Measurements from ENCODE around the gene AQP4.

Gene AQP4

DNA sequence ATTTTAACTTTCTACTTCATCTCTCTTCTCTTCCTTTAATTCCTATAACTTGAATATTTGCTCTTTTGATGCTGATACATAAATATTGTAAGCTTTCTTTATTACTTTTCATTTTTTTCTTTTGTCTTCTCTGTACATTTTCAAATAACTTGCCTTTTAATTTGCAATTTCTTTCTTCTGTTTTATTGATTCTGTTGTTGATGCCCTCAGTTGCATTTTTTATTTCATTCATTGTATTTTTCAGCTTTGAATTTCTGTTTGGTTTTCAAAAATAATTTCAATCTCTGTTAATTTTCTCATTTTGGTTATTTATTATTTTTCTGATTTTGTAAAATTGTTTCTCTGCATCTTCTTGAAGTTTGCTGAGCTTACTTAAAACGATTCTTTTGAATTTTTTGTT is 47.0 kb downstream of the AQP4 start:
- TF ChIP-seq, protein P1, sequence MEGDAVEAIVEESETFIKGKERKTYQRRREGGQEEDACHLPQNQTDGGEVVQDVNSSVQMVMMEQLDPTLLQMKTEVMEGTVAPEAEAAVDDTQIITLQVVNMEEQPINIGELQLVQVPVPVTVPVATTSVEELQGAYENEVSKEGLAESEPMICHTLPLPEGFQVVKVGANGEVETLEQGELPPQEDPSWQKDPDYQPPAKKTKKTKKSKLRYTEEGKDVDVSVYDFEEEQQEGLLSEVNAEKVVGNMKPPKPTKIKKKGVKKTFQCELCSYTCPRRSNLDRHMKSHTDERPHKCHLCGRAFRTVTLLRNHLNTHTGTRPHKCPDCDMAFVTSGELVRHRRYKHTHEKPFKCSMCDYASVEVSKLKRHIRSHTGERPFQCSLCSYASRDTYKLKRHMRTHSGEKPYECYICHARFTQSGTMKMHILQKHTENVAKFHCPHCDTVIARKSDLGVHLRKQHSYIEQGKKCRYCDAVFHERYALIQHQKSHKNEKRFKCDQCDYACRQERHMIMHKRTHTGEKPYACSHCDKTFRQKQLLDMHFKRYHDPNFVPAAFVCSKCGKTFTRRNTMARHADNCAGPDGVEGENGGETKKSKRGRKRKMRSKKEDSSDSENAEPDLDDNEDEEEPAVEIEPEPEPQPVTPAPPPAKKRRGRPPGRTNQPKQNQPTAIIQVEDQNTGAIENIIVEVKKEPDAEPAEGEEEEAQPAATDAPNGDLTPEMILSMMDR (IDR thresholded peaks at IDR 0.05; ENCODE audit: borderline replicate concordance, insufficient read depth, low read depth, low read length), result no peak
- H3K4me3 ChIP-seq (ENCODE audit: low read depth, low read length), result no peak overlapping the region

DNA sequence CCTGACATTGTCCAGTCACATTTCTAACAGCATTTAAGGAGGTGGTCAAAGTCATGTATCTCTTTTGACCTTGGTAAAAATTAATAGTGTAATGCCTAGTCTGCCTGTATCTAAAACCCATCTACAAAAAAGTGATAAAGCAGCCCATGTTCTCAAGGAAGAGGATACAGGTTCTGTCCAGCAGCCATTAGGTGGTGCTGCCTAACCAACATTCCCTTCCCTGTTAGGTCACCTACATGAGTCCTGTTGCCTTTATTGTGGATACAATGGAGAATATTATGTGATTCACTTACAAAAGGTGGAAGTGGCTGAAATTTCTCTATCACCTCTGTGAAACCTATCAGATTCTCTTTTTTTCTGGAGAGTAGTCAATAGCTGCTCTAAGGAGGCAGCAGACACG is 52.5 kb downstream of the AQP4 start:
- TF ChIP-seq, protein P1 (IDR thresholded peaks at IDR 0.05; ENCODE audit: borderline replicate concordance, insufficient read depth, low read depth, low read length), result peak; percentile 46
- H3K4me3 ChIP-seq (ENCODE audit: low read depth, low read length), result no peak overlapping the region

GRCh38 chr18:26812462-26812861 is 53.0 kb downstream of the AQP4 start:
- no peak overlapping the region for H3K4me3 ChIP-seq (ENCODE audit: low read depth, low read length)
- TF ChIP-seq, protein P1 (IDR thresholded peaks at IDR 0.05; ENCODE audit: borderline replicate concordance, insufficient read depth, low read depth, low read length), result no peak

DNA sequence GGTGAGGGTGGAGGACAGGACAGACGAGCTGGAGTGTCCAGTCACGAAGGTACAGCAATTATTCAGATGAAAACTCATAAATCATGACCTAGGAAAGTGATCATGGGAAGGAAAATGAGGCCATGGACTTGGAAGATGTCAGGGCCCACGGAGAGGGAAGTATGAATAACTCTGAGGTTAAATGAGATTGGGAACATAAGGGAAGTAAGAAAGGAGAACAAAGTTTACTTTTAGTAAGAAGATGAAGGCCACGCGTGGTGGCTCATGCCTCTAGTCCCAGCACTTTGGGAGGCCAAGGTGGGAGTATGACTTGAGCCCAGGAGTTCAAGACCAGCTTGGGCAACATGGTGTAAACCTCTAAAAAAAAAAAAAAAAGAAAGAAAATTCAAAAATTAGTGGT is 56.2 kb downstream of the AQP4 start:
- no peak overlapping the region for H3K4me3 ChIP-seq (ENCODE audit: low read depth, low read length)
- TF ChIP-seq, protein P1 (IDR thresholded peaks at IDR 0.05; ENCODE audit: borderline replicate concordance, insufficient read depth, low read depth, low read length), result no peak

DNA sequence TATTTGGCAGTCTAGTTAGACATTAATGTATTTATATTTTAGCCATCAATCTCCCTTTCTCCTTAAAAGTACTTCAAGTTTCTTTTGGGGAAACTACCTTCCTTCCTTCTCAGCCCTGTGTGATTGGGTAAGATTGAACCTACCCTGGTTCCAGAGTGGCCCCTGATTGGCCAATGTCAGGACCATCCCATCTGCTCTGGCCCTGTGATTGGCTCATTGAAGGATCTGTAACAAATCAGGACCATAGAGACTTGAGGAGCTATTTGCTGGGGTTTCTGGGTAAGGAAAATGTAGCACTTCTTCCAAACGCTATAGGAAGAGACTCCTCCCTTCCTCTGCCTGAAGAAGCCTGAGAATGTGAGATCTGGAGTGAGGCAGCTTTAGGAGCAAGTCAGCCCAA is 59.3 kb downstream of the AQP4 start:
- TF ChIP-seq, protein P1 (IDR thresholded peaks at IDR 0.05; ENCODE audit: borderline replicate concordance, insufficient read depth, low read depth, low read length), result no peak
- no peak overlapping the region for H3K4me3 ChIP-seq (ENCODE audit: low read depth, low read length)

GRCh38 chr18:26804519-26804918 is 61.0 kb downstream of the AQP4 start:
- TF ChIP-seq, protein P1 (IDR thresholded peaks at IDR 0.05; ENCODE audit: borderline replicate concordance, insufficient read depth, low read depth, low read length), result 0 out of 2 replicates have a peak, but pooled peaks have one; percentile 25

GRCh38 chr18:26803643-26804042 is 61.9 kb downstream of the AQP4 start:
- TF ChIP-seq, protein P1 (IDR thresholded peaks at IDR 0.05; ENCODE audit: borderline replicate concordance, insufficient read depth, low read depth, low read length), result no peak
- H3K4me3 ChIP-seq (ENCODE audit: low read depth, low read length), result no peak overlapping the region

More at GRCh38 chr18:26804519-26804918, 61.0 kb downstream of the AQP4 start:
- no peak overlapping the region for H3K4me3 ChIP-seq (ENCODE audit: low read depth, low read length)

Data from GM12875 (cell line).